GM21825 (cell line): Measurements from ENCODE around the gene STK16.
A peak's percentile ranks its signal among the peaks of the same experiment; 100 is the strongest.
"Not testable (repeated sequence)": the region's sequence is repeated elsewhere in the genome, so short reads cannot be mapped to it uniquely, and the experiment has no call there.

ENCODE experiments used
- ATAC-seq: cut with Tn5 transposase; IDR thresholded peaks from one replicate; pipeline ENCODE4 v1.9.1; 2021; ENCODE audit warnings: mild to moderate bottlenecking, moderate library complexity; ENCODE audit not compliant: unreplicated experiment

Gene STK16

GRCh38 chr2:219243291-219243761 is 2.0 kb upstream of the STK16 start:
- ATAC-seq: no peak

GRCh38 chr2:219244789-219245147 is 511 bp upstream of the STK16 start:
- no peak for ATAC-seq

GRCh38 chr2:219245899-219246230 is 586 bp downstream of the STK16 start:
- ATAC-seq: no peak

- ATAC-seq: no peak
Measured at GRCh38 chr2:219246559-219246958, 1.3 kb downstream of the STK16 start.

GRCh38 chr2:219247678-219248642 is 2.7 kb downstream of the STK16 start:
- ATAC-seq: peak; percentile 23

GRCh38 chr2:219248845-219249202 is 3.5 kb downstream of the STK16 start:
- ATAC-seq: no peak

GRCh38 chr2:219249203-219249980 is 4.1 kb downstream of the STK16 start:
- peak; percentile 44 for ATAC-seq

- no peak for ATAC-seq
Measured at GRCh38 chr2:219250049-219250781, 4.9 kb downstream of the STK16 start.

- no peak for ATAC-seq
Measured at GRCh38 chr2:219251656-219252055, 6.4 kb downstream of the STK16 start.

- no peak for ATAC-seq
Measured at GRCh38 chr2:219252084-219252483, 6.8 kb downstream of the STK16 start.

GRCh38 chr2:219252570-219252899 is 7.3 kb downstream of the STK16 start:
- no peak for ATAC-seq

GRCh38 chr2:219252900-219253752 is 7.8 kb downstream of the STK16 start, which contains the start of gene TUBA4B:
Gene TUBA4B (plus strand): TSS chr2:219253243. CDS start chr2:219253408, 165 bp downstream.
- no peak for ATAC-seq

GRCh38 chr2:219253753-219254589 is 8.7 kb downstream of the STK16 start, which contains the start of gene TUBA4A:
Gene TUBA4A (minus strand): TSS chr2:219253918. CDS start chr2:219253858, 60 bp downstream.
- peak; percentile 30 for ATAC-seq

GRCh38 chr2:219254590-219255201 is 9.4 kb downstream of the STK16 start:
- peak; percentile 22 for ATAC-seq

- not testable (repeated sequence) for ATAC-seq
Measured at GRCh38 chr2:219258942-219259341, 13.7 kb downstream of the STK16 start.

GRCh38 chr2:219261024-219261855 is 16.0 kb downstream of the STK16 start:
- no peak for ATAC-seq

GRCh38 chr2:219266232-219266631 is 21.0 kb downstream of the STK16 start:
- no peak for ATAC-seq

- no peak for ATAC-seq
Measured at GRCh38 chr2:219266886-219267285, 21.6 kb downstream of the STK16 start.
